Loucy (cell line): ENCODE data around the gene IL1B.

Source experiments
- CTCF ChIP-seq: fragments of 200-600 bp; sonication (generic); conservative IDR thresholded peaks from 2 replicates; pipeline ENCODE4 v1.5.1; 2014; ENCODE audit warnings: mild to moderate bottlenecking, antibody characterized with exemption, low read length
- EZH2phosphoT487 ChIP-seq: fragments of 200-600 bp; IDR thresholded peaks from 2 replicates; pipeline ENCODE4 v1.6.1; 2018; ENCODE audit warnings: antibody characterized with exemption, mild to moderate bottlenecking, moderate library complexity, borderline replicate concordance

- no peak for TF ChIP-seq CTCF
- no peak for TF ChIP-seq EZH2phosphoT487
Measured at GRCh38 chr2:112831946-112832840, 4.4 kb downstream of the IL1B start.
